HFF-Myc (cell line): ENCODE measurements around the gene EPS8L3.
"Not testable (repeated sequence)": the region's sequence is repeated elsewhere in the genome, so short reads cannot be mapped to it uniquely, and the experiment has no call there.

ENCODE experiments used
- DNase-seq: peaks from one replicate; pipeline ENCODE4 v3.0.0-alpha.2; 2011; ENCODE audit warnings: low read depth; ENCODE audit errors: extremely low read depth
- H3K4me3 ChIP-seq: replicated peaks from 2 replicates; pipeline ENCODE4 v1.5.1; 2011; ENCODE audit warnings: low read depth, mild to moderate bottlenecking, control low read depth, low read length
- CTCF ChIP-seq: IDR thresholded peaks from 2 replicates; pipeline ENCODE4 v1.5.1; 2012; ENCODE audit warnings: mild to moderate bottlenecking, low read depth, low read length, control low read depth; ENCODE audit errors: missing control alignments

Gene EPS8L3

GRCh38 chr1:109754738-109755137, 9.0 kb downstream of the EPS8L3 start:
- DNase-seq = no peak
- TF ChIP-seq CTCF = no peak
- H3K4me3 ChIP-seq = no peak overlapping the region

- no peak overlapping the region for H3K4me3 ChIP-seq
- no peak for TF ChIP-seq CTCF
- DNase-seq = no peak
Observed at GRCh38 chr1:109751531-109752260, 12.0 kb downstream of the EPS8L3 start.

GRCh38 chr1:109750920-109751319, 12.8 kb downstream of the EPS8L3 start:
- no peak for TF ChIP-seq CTCF
- no peak for DNase-seq
- no peak overlapping the region for H3K4me3 ChIP-seq

- no peak overlapping the region for H3K4me3 ChIP-seq
- TF ChIP-seq CTCF = no peak
- no peak for DNase-seq
Observed at GRCh38 chr1:109750241-109750882, 13.4 kb downstream of the EPS8L3 start.

GRCh38 chr1:109749221-109749620, 14.5 kb downstream of the EPS8L3 start:
- no peak for TF ChIP-seq CTCF
- H3K4me3 ChIP-seq = no peak overlapping the region
- DNase-seq = no peak

GRCh38 chr1:109748311-109748710, 15.4 kb downstream of the EPS8L3 start:
- DNase-seq, H3K4me3 ChIP-seq: not testable (repeated sequence)

- DNase-seq = no peak
- TF ChIP-seq CTCF = no peak
- peak within 1 kb of the TSS; percentile 66 for H3K4me3 ChIP-seq
Observed at GRCh38 chr1:109740615-109741373, 22.9 kb downstream of the EPS8L3 start, which contains the start of gene GSTM3. GSTM3 (minus strand) TSS chr1:109741038; CDS start chr1:109740287, 751 bp downstream.
